PC-3 (cell line): Measurements from ENCODE around the gene S100A3.

Experiments used
- CTCF ChIP-seq: fragments of 300-600 bp; sonication (generic); conservative IDR thresholded peaks from 2 replicates; pipeline ENCODE4 v1.5.1; 2017; ENCODE audit warnings: antibody characterized with exemption, low read depth, mild to moderate bottlenecking, low read length
- EZH2 ChIP-seq: fragments of 300-600 bp; sonication (generic); IDR thresholded peaks from one replicate; pipeline ENCODE4 v1.6.1; 2017; ENCODE audit warnings: antibody characterized with exemption, mild to moderate bottlenecking, low read length; ENCODE audit not compliant: unreplicated experiment
- EZH2phosphoT487 ChIP-seq: fragments of 300-600 bp; sonication (generic); IDR thresholded peaks from 2 replicates; pipeline ENCODE4 v1.6.1; 2018; ENCODE audit warnings: mild to moderate bottlenecking, antibody characterized with exemption, low read length, borderline replicate concordance

- TF ChIP-seq EZH2, result no peak
- no peak for TF ChIP-seq CTCF
- TF ChIP-seq EZH2phosphoT487, result no peak
These were observed 17.4 kb downstream of the S100A3 start for GRCh38 chr1:153531638-153532037.
